ENCODE measurements around the gene TAS2R40.

DNA sequence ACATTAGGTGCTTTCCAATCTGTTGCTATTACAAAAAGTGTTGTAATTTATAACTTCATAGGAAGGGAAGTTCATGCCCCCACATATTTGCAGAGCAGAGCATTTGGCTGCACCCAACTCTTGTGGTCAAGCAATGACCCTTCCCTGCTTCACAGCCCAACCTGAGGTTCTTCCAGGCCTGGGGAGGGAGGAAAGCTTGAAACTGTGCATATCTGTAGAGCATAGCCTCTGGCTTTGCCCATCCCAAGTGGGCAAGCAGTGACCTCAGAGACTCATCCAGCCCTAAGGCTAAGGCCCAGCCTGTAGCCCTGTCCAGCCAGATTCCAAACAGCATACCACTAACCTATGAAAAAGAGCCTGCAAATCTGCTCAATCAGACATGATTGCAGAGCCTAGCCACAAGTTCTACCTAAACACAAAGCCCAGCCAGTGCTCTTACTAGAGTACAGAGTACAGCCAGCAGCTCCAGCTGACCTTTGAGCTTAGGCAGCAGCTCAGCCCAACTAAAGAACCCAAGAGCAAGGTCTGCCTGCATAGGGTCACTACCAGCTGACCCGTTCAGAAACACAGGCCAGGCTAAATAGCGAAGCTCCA is 27.0 kb downstream of the TAS2R40 start:
- TF ChIP-seq POLR2AphosphoS5 (IDR thresholded peaks at IDR 0.05; ENCODE audit: low read depth, low read length) = no peak
- no peak for TF ChIP-seq POLR2A (IDR thresholded peaks at IDR 0.05; ENCODE audit: low read depth, low read length)
- TF ChIP-seq SPI1 (IDR thresholded peaks at IDR 0.05; ENCODE audit: low read depth, low read length) = no peak
